Tibial nerve (tissue), 4 donors: ENCODE measurements around the gene SIGLEC7.

Experiments used
- EP300 ChIP-seq, 2 donors: sonication (generic); formaldehyde crosslinking; IDR thresholded peaks; one replicate each; pipeline ENCODE4 v1.6.1; 2017; ENCODE audit warnings: antibody characterized with exemption in 2 of 2, mild to moderate bottlenecking in 1 of 2
- POLR2A ChIP-seq, 2 donors: fragments of 450-650 bp; IDR thresholded peaks; one replicate each; pipeline ENCODE4 v1.6.1; 2017; ENCODE audit warnings: antibody characterized with exemption in 2 of 2, mild to moderate bottlenecking in 2 of 2, moderate library complexity in 2 of 2
- TF ChIP-seq, protein P1 (sequence below), 5 experiments: fragments of 200-600 bp in 3 of 5; fragments of 450-650 bp in 2 of 5; sonication (generic) in 3 of 5; IDR thresholded peaks; one replicate each; pipeline ENCODE4 v1.5.1; 2016 to 2019; ENCODE audit warnings: antibody characterized with exemption in 5 of 5, mild to moderate bottlenecking in 3 of 5, moderate library complexity in 2 of 5

DNA sequence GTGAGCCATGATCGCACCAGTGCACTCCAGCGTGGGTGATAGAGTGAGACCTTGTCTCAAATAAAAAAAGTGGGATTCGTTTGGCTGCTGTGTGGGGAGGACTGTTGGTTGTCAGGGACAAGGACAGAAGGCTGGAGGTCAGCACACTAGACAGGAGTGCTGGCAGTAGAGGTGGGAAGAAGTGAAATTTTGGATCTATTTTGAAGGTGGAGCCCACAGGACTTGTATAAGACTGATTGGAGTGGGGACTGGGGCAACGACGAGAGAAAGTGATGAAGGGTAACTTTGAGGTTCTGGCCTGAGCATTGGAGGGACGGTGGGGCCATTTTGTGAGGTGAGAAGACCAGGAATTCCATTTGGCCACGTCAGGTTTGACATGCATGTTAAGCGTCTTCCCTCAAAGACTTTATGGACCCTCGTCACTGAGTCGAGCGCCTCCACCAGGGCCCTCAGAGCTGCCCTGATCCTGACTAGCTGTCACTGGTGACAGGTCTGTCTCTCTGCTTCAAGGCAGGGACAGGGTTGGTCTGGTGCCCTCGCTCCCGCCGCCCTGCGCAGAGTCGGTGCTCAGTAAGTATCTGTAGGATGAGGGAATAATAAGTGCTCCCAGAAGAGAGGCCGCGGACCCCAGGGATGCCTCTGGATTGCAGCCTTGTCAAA lies 34.6 kb upstream of the SIGLEC7 start:
- TF ChIP-seq, protein P1, sequence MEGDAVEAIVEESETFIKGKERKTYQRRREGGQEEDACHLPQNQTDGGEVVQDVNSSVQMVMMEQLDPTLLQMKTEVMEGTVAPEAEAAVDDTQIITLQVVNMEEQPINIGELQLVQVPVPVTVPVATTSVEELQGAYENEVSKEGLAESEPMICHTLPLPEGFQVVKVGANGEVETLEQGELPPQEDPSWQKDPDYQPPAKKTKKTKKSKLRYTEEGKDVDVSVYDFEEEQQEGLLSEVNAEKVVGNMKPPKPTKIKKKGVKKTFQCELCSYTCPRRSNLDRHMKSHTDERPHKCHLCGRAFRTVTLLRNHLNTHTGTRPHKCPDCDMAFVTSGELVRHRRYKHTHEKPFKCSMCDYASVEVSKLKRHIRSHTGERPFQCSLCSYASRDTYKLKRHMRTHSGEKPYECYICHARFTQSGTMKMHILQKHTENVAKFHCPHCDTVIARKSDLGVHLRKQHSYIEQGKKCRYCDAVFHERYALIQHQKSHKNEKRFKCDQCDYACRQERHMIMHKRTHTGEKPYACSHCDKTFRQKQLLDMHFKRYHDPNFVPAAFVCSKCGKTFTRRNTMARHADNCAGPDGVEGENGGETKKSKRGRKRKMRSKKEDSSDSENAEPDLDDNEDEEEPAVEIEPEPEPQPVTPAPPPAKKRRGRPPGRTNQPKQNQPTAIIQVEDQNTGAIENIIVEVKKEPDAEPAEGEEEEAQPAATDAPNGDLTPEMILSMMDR (IDR thresholded peaks at IDR 0.05), result no peak
- no peak for TF ChIP-seq POLR2A (IDR thresholded peaks at IDR 0.05)
- no peak for TF ChIP-seq EP300 (IDR thresholded peaks at IDR 0.05)
